ENCODE measurements around the gene ZNF460. TPM values are rescaled to one million over a fixed set of nuclear protein-coding genes. Genes with fewer than 3 reads are reported as not detected.

The ZNF460 gene
- total and polyA plus RNA-seq, 2 of the 8 experiments (the other 6 are each of a cell fraction or from before 2014, with no cell fraction given) = 9.3 to 57.9 TPM

GRCh38 chr19:57273014-57273413 lies 7.3 kb upstream of the ZNF460 start (continued):
- TF ChIP-seq GABPA (IDR thresholded peaks at IDR 0.05; ENCODE audit: borderline replicate concordance, insufficient read depth, low read length) (no peak), JUND (IDR thresholded peaks at IDR 0.05; ENCODE audit: low read length) (no peak), PHF8 (conservative IDR thresholded peaks at IDR 0.05; ENCODE audit: low read depth, low read length) (no peak), HDAC2 (IDR thresholded peaks at IDR 0.05; ENCODE audit: borderline replicate concordance in 1 of 2, low read depth in 2 of 2, low read length in 2 of 2) (no peak)
